Naive B cell (primary cell): ENCODE data around the gene RAB14. TPM values are rescaled to one million over a fixed set of nuclear protein-coding genes. Genes with fewer than 3 reads are reported as not detected.

Experiments used
- polyA plus RNA-seq, 6 donors: library from polyadenylated mRNA; unstranded; fragments of 300-500 nt; fragmentation: Illumina TruSeq; gene quantifications; one replicate each; pipeline ENCODE4 v1.2.3, GENCODE V29; 2021; ENCODE audit warnings: low read depth in 6 of 6

RAB14 gene
- polyA plus RNA-seq, 6 donors from 2014 or later = 42.2 to 49.1 (median 44.8) TPM

Other genes with a start within 250 kb of the RAB14 start
- gene C5, start 151.6 kb downstream of the RAB14 start, polyA plus RNA-seq = 1 to 10 TPM in 2 of 6 donors, under 1 TPM in 3, not detected in 1; 0.47 to 1.7 (median 0.74) TPM
- gene CNTRL, start 126.9 kb downstream of the RAB14 start, polyA plus RNA-seq = 10 to 100 TPM in 5 of 6 donors, 1 to 10 TPM in 1; 7.5 to 43.2 (median 20.5) TPM
- 10 to 100 TPM in 3 of 6 donors, 1 to 10 TPM in 3; 3.3 to 13.5 (median 8.0) TPM for gene GSN, start 66.3 kb upstream of the RAB14 start, polyA plus RNA-seq
- 10 to 100 TPM in 4 of 6 donors, 1 to 10 TPM in 2; 7.3 to 18.2 (median 11.7) TPM for gene STOM, start 168.4 kb upstream of the RAB14 start, polyA plus RNA-seq